H9 (cell line): ENCODE results near the gene TAF8. TPM values are rescaled to one million over a fixed set of nuclear protein-coding genes. Genes with fewer than 3 reads are reported as not detected.
A peak's percentile ranks its signal among the peaks of the same experiment; 100 is the strongest.

Source experiments
- DNase-seq: peaks from one replicate; pipeline ENCODE4 v3.0.0-alpha.2; 2017
- H2AFZ ChIP-seq: one replicate; pipeline ENCODE4 v1.6.1; 2013; ENCODE audit warnings: mild to moderate bottlenecking, low read length, control low read depth, moderate library complexity
- H2AK5ac ChIP-seq: 2 replicates; pipeline ENCODE4 v1.6.1; 2013; ENCODE audit warnings: low read length, control low read depth, mixed read lengths; ENCODE audit not compliant: insufficient read length
- H2BK120ac ChIP-seq: one replicate; pipeline ENCODE4 v1.6.1; 2013; ENCODE audit warnings: low read depth, mild to moderate bottlenecking, low read length, control low read depth, inconsistent platforms; ENCODE audit not compliant: poor library complexity, severe bottlenecking
- H2BK12ac ChIP-seq: 2 replicates; pipeline ENCODE4 v1.6.1; 2013; ENCODE audit warnings: low read length, control low read depth, mixed read lengths, low read depth; ENCODE audit not compliant: insufficient read length
- H2BK15ac ChIP-seq: 2 replicates; pipeline ENCODE4 v1.6.1; 2013; ENCODE audit warnings: low read depth, low read length, control low read depth
- H2BK20ac ChIP-seq: one replicate; pipeline ENCODE4 v1.6.1; 2013; ENCODE audit warnings: low read depth, mild to moderate bottlenecking, low read length, control low read depth, inconsistent platforms; ENCODE audit not compliant: poor library complexity, severe bottlenecking
- H2BK5ac ChIP-seq: 2 replicates; pipeline ENCODE4 v1.6.1; 2013; ENCODE audit warnings: low read length, control low read depth, mixed read lengths; ENCODE audit not compliant: insufficient read length
- H3K14ac ChIP-seq: 2 replicates; pipeline ENCODE4 v1.6.1; 2013; ENCODE audit warnings: low read length, control low read depth; ENCODE audit not compliant: insufficient read depth
- H3K18ac ChIP-seq: 2 replicates; pipeline ENCODE4 v1.6.1; 2013; ENCODE audit warnings: low read depth, mild to moderate bottlenecking, mixed read lengths, low read length, control low read depth; ENCODE audit not compliant: insufficient read length
- H3K23ac ChIP-seq: 2 replicates; pipeline ENCODE4 v1.6.1; 2013; ENCODE audit warnings: low read length, control low read depth, mixed read lengths, low read depth; ENCODE audit not compliant: insufficient read length
- H3K23me2 ChIP-seq: 2 replicates; pipeline ENCODE4 v1.6.1; 2013; ENCODE audit warnings: low read depth, mild to moderate bottlenecking, mixed read lengths, low read length, control low read depth; ENCODE audit not compliant: insufficient read length, poor library complexity, severe bottlenecking
- H3K27ac ChIP-seq: 2 replicates; pipeline ENCODE4 v1.5.1; 2013; ENCODE audit warnings: low read length, control low read depth, mixed read lengths, low read depth; ENCODE audit not compliant: insufficient read length
- H3K27me3 ChIP-seq: 2 replicates; pipeline ENCODE4 v1.6.1; 2013; ENCODE audit warnings: low read length, control low read depth, inconsistent platforms; ENCODE audit not compliant: insufficient read depth
- H3K4ac ChIP-seq: 2 replicates; pipeline ENCODE4 v1.6.1; 2013; ENCODE audit warnings: low read depth, mild to moderate bottlenecking, control low read depth, inconsistent platforms, low read length, moderate library complexity
- H3K4me1 ChIP-seq: 2 replicates; pipeline ENCODE4 v1.6.1; 2013; ENCODE audit warnings: low read length, control low read depth, inconsistent platforms; ENCODE audit not compliant: insufficient read depth
- H3K4me2 ChIP-seq: 2 replicates; pipeline ENCODE4 v1.6.1; 2013; ENCODE audit warnings: low read length, control low read depth, mixed read lengths; ENCODE audit not compliant: insufficient read length, insufficient read depth
- H3K56ac ChIP-seq: 2 replicates; pipeline ENCODE4 v1.6.1; 2013; ENCODE audit warnings: low read depth, mild to moderate bottlenecking, mixed read lengths, low read length, control low read depth; ENCODE audit not compliant: insufficient read length
- H3K79me1 ChIP-seq: 2 replicates; pipeline ENCODE4 v1.6.1; 2013; ENCODE audit warnings: low read depth, mild to moderate bottlenecking, moderate library complexity, low read length, control low read depth, inconsistent platforms; ENCODE audit not compliant: insufficient read depth, poor library complexity, severe bottlenecking
- H3K79me2 ChIP-seq: 2 replicates; pipeline ENCODE4 v1.6.1; 2013; ENCODE audit warnings: low read length, control low read depth, inconsistent platforms; ENCODE audit not compliant: insufficient read depth
- H3K9ac ChIP-seq: 2 replicates; pipeline ENCODE4 v1.6.1; 2013; ENCODE audit warnings: low read length, control low read depth, mixed read lengths; ENCODE audit not compliant: insufficient read length; ENCODE audit errors: extremely low read depth
- H3K9me3 ChIP-seq: one replicate; pipeline ENCODE4 v1.6.1; 2013; ENCODE audit warnings: low read depth, low read length, inconsistent platforms; ENCODE audit not compliant: control insufficient read depth
- H3T11ph ChIP-seq: one replicate; pipeline ENCODE4 v1.6.1; 2013; ENCODE audit warnings: mild to moderate bottlenecking, low read length, control low read depth, inconsistent platforms
- H4K20me1 ChIP-seq: one replicate; pipeline ENCODE4 v1.6.1; 2013; ENCODE audit not compliant: control insufficient read depth, insufficient read length, insufficient read depth
- H4K5ac ChIP-seq: 2 replicates; pipeline ENCODE4 v1.6.1; 2013; ENCODE audit warnings: low read depth, mild to moderate bottlenecking, mixed read lengths, low read length, control low read depth; ENCODE audit not compliant: insufficient read length
- H4K8ac ChIP-seq: replicated peaks from 2 replicates; pipeline ENCODE4 v1.6.1; 2013; ENCODE audit warnings: low read length, control low read depth, mixed read lengths, low read depth; ENCODE audit not compliant: insufficient read length
- H4K91ac ChIP-seq: 2 replicates; pipeline ENCODE4 v1.6.1; 2013; ENCODE audit warnings: low read depth, mild to moderate bottlenecking, moderate library complexity, mixed read lengths, low read length, control low read depth; ENCODE audit not compliant: insufficient read length
- H3K27ac Mint-ChIP-seq, 3 experiments: 2 replicates in 2 of 3; 3 replicates in 1 of 3; pipeline ENCODE4 v1.8.0; 2020 to 2021; ENCODE audit warnings: mixed read lengths in 3 of 3, mild to moderate bottlenecking in 1 of 3, moderate library complexity in 1 of 3
- H3K27me3 Mint-ChIP-seq: 2 replicates; pipeline ENCODE4 v1.8.0; 2021; ENCODE audit warnings: low read depth, mild to moderate bottlenecking, moderate library complexity, mixed read lengths
- H3K36me3 Mint-ChIP-seq, 3 experiments: 2 replicates in 2 of 3; 3 replicates in 1 of 3; pipeline ENCODE4 v1.8.0; 2020 to 2021; ENCODE audit warnings: low read depth in 3 of 3, mixed read lengths in 3 of 3; ENCODE audit not compliant: insufficient read depth in 1 of 3
- H3K4me1 Mint-ChIP-seq, 2 experiments: 2 replicates each; pipeline ENCODE4 v1.8.0; 2020; ENCODE audit warnings: mixed read lengths in 2 of 2
- H3K4me3 Mint-ChIP-seq, 2 experiments: 2 replicates in 1 of 2; 3 replicates in 1 of 2; pipeline ENCODE4 v1.8.0; 2020 to 2021; ENCODE audit warnings: mild to moderate bottlenecking in 2 of 2, mixed read lengths in 2 of 2, moderate library complexity in 1 of 2
- H3K9me3 Mint-ChIP-seq, 2 experiments: 2 replicates in 1 of 2; 3 replicates in 1 of 2; pipeline ENCODE4 v1.8.0; 2020; ENCODE audit warnings: mild to moderate bottlenecking in 2 of 2, mixed read lengths in 2 of 2, moderate library complexity in 1 of 2
- CTCF ChIP-seq: fragments of 200-600 bp; sonication (generic); conservative IDR thresholded peaks from 3 replicates; pipeline ENCODE4 v1.8.0; 2021; ENCODE audit warnings: antibody characterized with exemption, mild to moderate bottlenecking
- WGBS: extraction: QIAGEN DNeasy Blood & Tissue Kit; methylation state at CpG from one replicate; pipeline ENCODE4 v1.1.7; 2013; ENCODE audit warnings: missing lambda C conversion rate, low lambda C conversion rate, mixed read lengths; ENCODE audit not compliant: insufficient read length; ENCODE audit errors: extremely low coverage; 5-methylcytosine and 5-hydroxymethylcytosine counted together
- total RNA-seq: library from RNA; stranded (reverse); gene quantifications from 2 replicates; pipeline ENCODE4 v1.2.1, GENCODE V29; 2021

TAF8 gene
- total RNA-seq, 1 experiment from 2014 or later: 30.4 TPM

GRCh38 chr6:42017021-42017643 lies 33.2 kb upstream of the TAF8 start:
- H3K4me2 ChIP-seq: no peak overlapping the region
- no peak overlapping the region for H2BK5ac ChIP-seq
- peak overlapping the region in 1 of 3 experiments; percentile 68; a peak in 3 of 7 replicates for H3K27ac Mint-ChIP-seq
- no peak overlapping the region for H2BK120ac ChIP-seq
- no peaks in the 10 kb centered on the region; the same call in 1 of the 2 replicates for H3K27me3 Mint-ChIP-seq
- H3K27ac ChIP-seq: no peak overlapping the region
- H3K9me3 ChIP-seq: no peaks in the 10 kb centered on the region
- WGBS: no CpG with 5 or more reads among the region's 4 CpGs
- H3K4me1 ChIP-seq: no peaks in the 10 kb centered on the region
- H2AK5ac ChIP-seq: no peak overlapping the region
- no peaks in the 10 kb centered on the region for H3K27me3 ChIP-seq
- H4K8ac ChIP-seq: no peak overlapping the region
- no peaks in the 10 kb centered on the region for H3K79me2 ChIP-seq
- H2BK20ac ChIP-seq: no peak overlapping the region
- no peak overlapping the region for H4K5ac ChIP-seq
- no peak overlapping the region for H3K4ac ChIP-seq
- H3K36me3 Mint-ChIP-seq: no peaks in the 10 kb centered on the region
- DNase-seq: no peak
- no peak overlapping the region for H4K91ac ChIP-seq
- TF ChIP-seq CTCF: no peak
- no peaks in the 10 kb centered on the region for H3K23me2 ChIP-seq
- H3K56ac ChIP-seq: no peak overlapping the region
- no peaks in the 10 kb centered on the region for H3K9me3 Mint-ChIP-seq
- H3K14ac ChIP-seq: no peak overlapping the region
- no peak overlapping the region for H2AFZ ChIP-seq
- no peak overlapping the region for H3K18ac ChIP-seq
- no peak overlapping the region for H3K9ac ChIP-seq
- H3K79me1 ChIP-seq: no peaks in the 10 kb centered on the region
- H3K4me1 Mint-ChIP-seq: peaks cover 4 to 7% of the 10 kb centered on the region in 2 experiments
- no peaks in the 10 kb centered on the region for H4K20me1 ChIP-seq
- no peak overlapping the region for H3T11ph ChIP-seq
- H2BK15ac ChIP-seq: no peak overlapping the region
- H3K4me3 Mint-ChIP-seq: no peak overlapping the region
- no peak overlapping the region for H3K23ac ChIP-seq
- H2BK12ac ChIP-seq: no peak overlapping the region
